ENCODE data around the gene SCP2. TPM values are rescaled to one million over a fixed set of nuclear protein-coding genes. Genes with fewer than 3 reads are reported as not detected.

SCP2 gene
- total and polyA plus RNA-seq, 9 donors, result 58.4 to 161 (median 105) TPM

DNA sequence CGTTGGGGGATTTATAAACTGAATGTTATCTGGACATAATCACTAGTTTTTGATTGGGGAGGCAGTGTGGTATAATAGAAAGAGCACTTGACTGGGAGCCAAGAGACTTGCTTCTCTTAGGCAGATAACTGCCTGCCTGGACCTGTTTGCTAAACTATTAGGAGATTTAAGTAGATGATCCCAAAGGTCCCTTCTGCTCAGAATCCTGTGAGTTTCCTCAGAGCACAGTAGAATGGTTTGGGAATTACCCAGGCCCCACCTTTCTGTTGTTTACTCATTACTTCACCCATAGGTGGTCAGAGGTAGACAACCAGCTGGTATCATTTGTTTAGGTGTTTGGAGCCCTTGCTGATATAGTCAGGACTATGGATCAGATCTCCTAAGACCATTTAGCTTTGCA, 124.6 kb downstream of the SCP2 start:
- intact Hi-C loops (cut with DNase I), result no loop called here

DNA sequence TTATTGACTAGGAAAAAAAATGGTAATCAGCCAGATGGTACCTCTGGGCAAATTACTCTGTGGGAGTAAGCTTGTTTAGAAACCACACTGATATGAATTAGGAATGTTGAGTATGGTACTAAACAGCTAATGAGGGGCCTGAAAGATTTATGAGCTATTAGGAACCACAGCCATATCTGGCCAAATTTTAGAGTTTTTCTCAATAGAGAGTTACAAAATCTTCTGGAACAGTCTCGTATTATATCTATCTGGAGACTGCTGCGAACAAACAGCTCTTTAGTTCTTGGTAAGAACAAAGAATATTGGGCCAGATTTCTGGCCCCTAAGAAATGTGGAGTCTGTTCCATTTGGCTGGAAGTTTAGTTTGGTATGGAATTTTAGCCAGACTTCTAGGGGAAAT, 130.1 kb downstream of the SCP2 start:
- peaks cover 9% of the 10 kb centered on the region for H3K4me1 ChIP-seq (ENCODE audit: insufficient read depth)
- peak overlapping the region in 1 of 2 donors; percentile 56 for H3K27ac ChIP-seq
- H3K36me3 ChIP-seq, result no peaks in the 10 kb centered on the region
- no peak for DNase-seq
- no peaks in the 10 kb centered on the region for H3K27me3 ChIP-seq
- WGBS, 3 donors, result 12 to 15% (median 13%) methylated on average over 2 of the region's 2 CpGs
- intact Hi-C loops (cut with DNase I), result no loop called here
- TF ChIP-seq POLR2A (IDR thresholded peaks at IDR 0.05), result no peak
- TF ChIP-seq, protein P1, sequence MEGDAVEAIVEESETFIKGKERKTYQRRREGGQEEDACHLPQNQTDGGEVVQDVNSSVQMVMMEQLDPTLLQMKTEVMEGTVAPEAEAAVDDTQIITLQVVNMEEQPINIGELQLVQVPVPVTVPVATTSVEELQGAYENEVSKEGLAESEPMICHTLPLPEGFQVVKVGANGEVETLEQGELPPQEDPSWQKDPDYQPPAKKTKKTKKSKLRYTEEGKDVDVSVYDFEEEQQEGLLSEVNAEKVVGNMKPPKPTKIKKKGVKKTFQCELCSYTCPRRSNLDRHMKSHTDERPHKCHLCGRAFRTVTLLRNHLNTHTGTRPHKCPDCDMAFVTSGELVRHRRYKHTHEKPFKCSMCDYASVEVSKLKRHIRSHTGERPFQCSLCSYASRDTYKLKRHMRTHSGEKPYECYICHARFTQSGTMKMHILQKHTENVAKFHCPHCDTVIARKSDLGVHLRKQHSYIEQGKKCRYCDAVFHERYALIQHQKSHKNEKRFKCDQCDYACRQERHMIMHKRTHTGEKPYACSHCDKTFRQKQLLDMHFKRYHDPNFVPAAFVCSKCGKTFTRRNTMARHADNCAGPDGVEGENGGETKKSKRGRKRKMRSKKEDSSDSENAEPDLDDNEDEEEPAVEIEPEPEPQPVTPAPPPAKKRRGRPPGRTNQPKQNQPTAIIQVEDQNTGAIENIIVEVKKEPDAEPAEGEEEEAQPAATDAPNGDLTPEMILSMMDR (IDR thresholded peaks at IDR 0.05), result no peak
- no peak for TF ChIP-seq EP300 (IDR thresholded peaks at IDR 0.05)
- no peak overlapping the region for H3K4me3 ChIP-seq
- no peaks in the 10 kb centered on the region for H3K9me3 ChIP-seq

More for the DNA sequence above, 124.6 kb downstream of the SCP2 start:
- DNase-seq, result no peak
- no peak overlapping the region for H3K27ac ChIP-seq
- 9 to 17% (median 15%) methylated on average over 1 of the region's 1 CpG for WGBS, 3 donors
- no peak overlapping the region for H3K4me3 ChIP-seq
- TF ChIP-seq POLR2A (IDR thresholded peaks at IDR 0.05) (no peak), EP300 (IDR thresholded peaks at IDR 0.05) (no peak)
- TF ChIP-seq, protein P1 (IDR thresholded peaks at IDR 0.05), result no peak
- no peaks in the 10 kb centered on the region for H3K27me3 ChIP-seq
- no peaks in the 10 kb centered on the region for H3K9me3 ChIP-seq
- no peaks in the 10 kb centered on the region for H3K36me3 ChIP-seq
- H3K4me1 ChIP-seq (ENCODE audit: insufficient read depth), result peaks cover 6% of the 10 kb centered on the region

DNA sequence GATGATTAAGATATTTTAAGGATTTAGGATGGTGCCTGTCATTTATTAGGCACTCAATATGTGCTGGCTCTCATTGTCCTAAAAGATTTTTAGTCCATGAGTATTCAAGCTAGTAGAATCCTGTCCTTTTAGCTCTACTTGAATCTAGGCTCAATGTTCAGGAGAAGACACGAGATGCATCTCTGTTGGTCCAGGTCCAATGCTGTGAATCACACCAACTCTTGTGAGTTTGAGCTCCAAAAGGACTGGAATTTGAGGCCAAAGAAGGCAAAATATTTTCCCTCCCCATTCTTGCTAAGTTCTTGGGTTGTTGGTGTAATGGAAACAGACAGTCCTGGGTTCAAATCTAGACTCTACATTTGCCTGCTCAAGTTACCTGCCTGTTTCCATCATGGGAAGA, 133.5 kb downstream of the SCP2 start:
- Histone ChIP-seq H3K4me3 (no peak overlapping the region), H3K27me3 (no peaks in the 10 kb centered on the region), H3K36me3 (no peaks in the 10 kb centered on the region), H3K9me3 (no peaks in the 10 kb centered on the region), H3K4me1 (ENCODE audit: insufficient read depth) (peaks cover 18% of the 10 kb centered on the region), H3K27ac (peak overlapping the region in 1 of 2 donors; percentile 88)
- peak in 2 of 5 donors; percentile 26 to 68 for DNase-seq
- TF ChIP-seq, protein P1 (IDR thresholded peaks at IDR 0.05), result no peak
- TF ChIP-seq EP300 (IDR thresholded peaks at IDR 0.05), result no peak
- TF ChIP-seq POLR2A (IDR thresholded peaks at IDR 0.05), result no peak
- WGBS, 3 donors, result 19 to 30% (median 22%) methylated on average over 1 of the region's 1 CpG
- intact Hi-C loops (cut with DNase I), result loop anchor here in 2 of 4 donors (5.0 to 10.0 kb wide), 4 partner anchors 33 to 138 kb away; partner anchors contain the start of gene ECHDC2 (in 2 of the 2)

DNA sequence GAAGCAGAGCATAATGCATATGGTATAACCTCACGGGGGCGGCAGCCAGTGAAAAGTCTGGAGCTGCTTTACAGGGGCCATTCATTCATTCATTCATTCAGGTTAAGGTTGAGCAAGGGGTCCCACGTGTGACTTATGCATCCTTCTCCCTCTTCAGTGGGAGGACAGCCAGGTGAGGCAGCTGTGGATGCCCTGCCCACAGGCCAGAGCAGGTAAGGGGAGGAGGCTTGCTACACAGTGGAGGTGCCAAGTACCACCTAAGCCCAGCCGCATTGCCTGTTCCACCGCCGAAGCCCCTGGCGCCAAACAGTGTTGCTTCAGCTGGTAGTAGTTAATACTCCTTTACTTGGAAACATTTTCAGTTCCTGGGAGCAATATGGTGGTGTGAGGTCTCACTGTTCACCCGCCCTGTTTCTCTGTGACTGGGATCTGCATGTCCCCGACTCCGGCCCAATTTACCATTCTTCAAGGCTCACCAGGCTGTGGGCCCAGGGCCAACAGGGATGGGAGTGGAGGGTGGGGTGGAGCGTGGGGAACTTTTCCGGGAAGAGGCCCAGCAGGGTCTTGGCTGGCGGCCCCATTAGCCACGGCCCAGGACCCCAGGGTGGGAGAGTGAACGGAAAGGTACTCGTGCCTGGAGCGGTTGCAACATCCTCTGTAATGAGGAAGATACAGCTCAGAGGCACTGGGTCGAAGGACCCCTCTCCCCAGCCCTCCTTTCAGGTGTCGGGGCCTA, 134.2 kb downstream of the SCP2 start:
- peak; percentile 83 to 91 (median 87) for DNase-seq
- peaks cover 18% of the 10 kb centered on the region for H3K4me1 ChIP-seq (ENCODE audit: insufficient read depth)
- peak overlapping the region; percentile 78 for H3K4me3 ChIP-seq
- intact Hi-C loops (cut with DNase I), result loop anchor here in 2 of 4 donors (5.0 to 10.0 kb wide), 4 partner anchors 34 to 139 kb away; partner anchors contain the start of gene ECHDC2 (in 2 of the 2)
- peak overlapping the region; percentile 88 to 94 for H3K27ac ChIP-seq
- TF ChIP-seq EP300 (IDR thresholded peaks at IDR 0.05) (no peak), POLR2A (IDR thresholded peaks at IDR 0.05) (no peak)
- TF ChIP-seq, protein P1 (IDR thresholded peaks at IDR 0.05), result no peak
- 32 to 37% (median 35%) methylated on average over 19 of the region's 19 CpGs for WGBS, 3 donors
- no peaks in the 10 kb centered on the region for H3K9me3 ChIP-seq
- H3K36me3 ChIP-seq, result no peaks in the 10 kb centered on the region
- H3K27me3 ChIP-seq, result no peaks in the 10 kb centered on the region
